ENCODE measurements around the gene DOCK1.

DOCK1 gene

DNA sequence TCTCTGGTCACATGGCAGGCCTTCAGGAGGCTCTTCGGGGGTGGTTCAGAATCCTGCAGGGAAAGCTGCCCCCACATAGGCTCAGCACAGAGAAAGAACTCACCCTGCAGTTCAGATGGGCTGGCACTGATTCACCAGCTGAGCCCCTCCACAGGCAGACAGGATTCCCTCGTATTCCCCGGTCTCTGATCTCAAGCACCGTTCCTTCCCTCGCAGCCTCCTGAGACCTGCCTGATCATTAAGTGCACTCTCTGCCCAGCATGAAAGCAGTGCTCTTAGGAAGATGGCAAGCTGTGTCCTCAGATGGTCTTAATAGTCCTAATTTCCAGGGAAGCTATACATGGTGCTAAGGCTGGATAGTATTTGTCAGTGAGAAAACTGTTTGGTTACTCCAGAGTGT is 565.7 kb downstream of the DOCK1 start:
- Histone ChIP-seq H3K36me3 (no peaks in the 10 kb centered on the region), H3K27me3 (ENCODE audit: insufficient read depth, low read depth, severe bottlenecking) (no peaks in the 10 kb centered on the region), H3K27ac (no peak overlapping the region), H3K4me3 (ENCODE audit: low read depth, low read length) (no peak overlapping the region), H3K9me3 (ENCODE audit: severe bottlenecking) (no peaks in the 10 kb centered on the region)
- TF ChIP-seq, protein P1, sequence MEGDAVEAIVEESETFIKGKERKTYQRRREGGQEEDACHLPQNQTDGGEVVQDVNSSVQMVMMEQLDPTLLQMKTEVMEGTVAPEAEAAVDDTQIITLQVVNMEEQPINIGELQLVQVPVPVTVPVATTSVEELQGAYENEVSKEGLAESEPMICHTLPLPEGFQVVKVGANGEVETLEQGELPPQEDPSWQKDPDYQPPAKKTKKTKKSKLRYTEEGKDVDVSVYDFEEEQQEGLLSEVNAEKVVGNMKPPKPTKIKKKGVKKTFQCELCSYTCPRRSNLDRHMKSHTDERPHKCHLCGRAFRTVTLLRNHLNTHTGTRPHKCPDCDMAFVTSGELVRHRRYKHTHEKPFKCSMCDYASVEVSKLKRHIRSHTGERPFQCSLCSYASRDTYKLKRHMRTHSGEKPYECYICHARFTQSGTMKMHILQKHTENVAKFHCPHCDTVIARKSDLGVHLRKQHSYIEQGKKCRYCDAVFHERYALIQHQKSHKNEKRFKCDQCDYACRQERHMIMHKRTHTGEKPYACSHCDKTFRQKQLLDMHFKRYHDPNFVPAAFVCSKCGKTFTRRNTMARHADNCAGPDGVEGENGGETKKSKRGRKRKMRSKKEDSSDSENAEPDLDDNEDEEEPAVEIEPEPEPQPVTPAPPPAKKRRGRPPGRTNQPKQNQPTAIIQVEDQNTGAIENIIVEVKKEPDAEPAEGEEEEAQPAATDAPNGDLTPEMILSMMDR (IDR thresholded peaks at IDR 0.05; ENCODE audit: low read depth, low read length): no peak
- no peak for DNase-seq

DNA sequence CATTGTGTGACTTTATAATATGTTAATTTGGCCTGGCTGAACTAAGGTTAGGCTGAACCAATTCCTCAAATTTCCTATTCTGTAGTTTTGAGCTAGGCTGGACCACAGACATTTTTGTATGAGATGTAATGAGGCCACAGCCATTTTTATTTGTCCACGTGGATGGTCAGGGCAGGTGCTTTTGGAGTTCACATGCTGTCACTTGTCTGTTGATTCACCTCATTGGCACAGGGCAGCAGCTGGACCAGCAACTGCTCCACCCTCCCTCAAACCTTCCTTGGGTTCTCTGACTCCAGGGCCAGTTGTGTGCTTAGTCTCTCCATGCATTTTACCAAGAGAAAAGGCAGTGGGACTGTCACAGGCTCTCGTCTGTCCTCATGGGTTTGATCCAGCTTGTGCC is 567.7 kb downstream of the DOCK1 start:
- no peaks in the 10 kb centered on the region for H3K36me3 ChIP-seq
- no peak for DNase-seq
- TF ChIP-seq, protein P1 (IDR thresholded peaks at IDR 0.05; ENCODE audit: low read depth, low read length): no peak

DNA sequence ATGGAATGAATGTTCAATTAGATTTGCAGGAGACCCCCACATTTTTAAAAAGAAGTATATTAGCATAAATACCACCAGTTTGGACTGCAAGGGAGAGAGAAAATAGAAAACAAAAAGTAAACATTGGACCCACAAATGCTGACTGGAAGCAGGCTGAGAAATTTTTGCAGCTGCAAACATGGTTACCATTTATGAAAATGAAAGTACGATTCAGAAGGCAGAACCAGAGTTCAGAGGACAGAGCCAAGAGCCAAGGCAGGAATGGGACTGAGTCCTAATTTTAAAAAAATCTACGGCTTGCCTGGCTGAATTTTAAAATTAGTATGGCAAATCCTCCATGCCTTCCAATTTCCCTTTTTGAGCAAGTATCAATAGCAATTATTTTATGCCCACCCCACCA is 569.3 kb downstream of the DOCK1 start:
- no peaks in the 10 kb centered on the region for H3K27me3 ChIP-seq (ENCODE audit: insufficient read depth, low read depth, severe bottlenecking)
- no peak for DNase-seq
- H3K27ac ChIP-seq: no peak overlapping the region
- no peak overlapping the region for H3K4me3 ChIP-seq (ENCODE audit: low read depth, low read length)
- H3K36me3 ChIP-seq: no peaks in the 10 kb centered on the region
- TF ChIP-seq, protein P1 (IDR thresholded peaks at IDR 0.05; ENCODE audit: low read depth, low read length): no peak
- no peaks in the 10 kb centered on the region for H3K9me3 ChIP-seq (ENCODE audit: severe bottlenecking)

More for the DNA sequence above, 567.7 kb downstream of the DOCK1 start:
- H3K9me3 ChIP-seq (ENCODE audit: severe bottlenecking): no peaks in the 10 kb centered on the region
- no peaks in the 10 kb centered on the region for H3K27me3 ChIP-seq (ENCODE audit: insufficient read depth, low read depth, severe bottlenecking)
- no peak overlapping the region for H3K27ac ChIP-seq
- no peak overlapping the region for H3K4me3 ChIP-seq (ENCODE audit: low read depth, low read length)

DNA sequence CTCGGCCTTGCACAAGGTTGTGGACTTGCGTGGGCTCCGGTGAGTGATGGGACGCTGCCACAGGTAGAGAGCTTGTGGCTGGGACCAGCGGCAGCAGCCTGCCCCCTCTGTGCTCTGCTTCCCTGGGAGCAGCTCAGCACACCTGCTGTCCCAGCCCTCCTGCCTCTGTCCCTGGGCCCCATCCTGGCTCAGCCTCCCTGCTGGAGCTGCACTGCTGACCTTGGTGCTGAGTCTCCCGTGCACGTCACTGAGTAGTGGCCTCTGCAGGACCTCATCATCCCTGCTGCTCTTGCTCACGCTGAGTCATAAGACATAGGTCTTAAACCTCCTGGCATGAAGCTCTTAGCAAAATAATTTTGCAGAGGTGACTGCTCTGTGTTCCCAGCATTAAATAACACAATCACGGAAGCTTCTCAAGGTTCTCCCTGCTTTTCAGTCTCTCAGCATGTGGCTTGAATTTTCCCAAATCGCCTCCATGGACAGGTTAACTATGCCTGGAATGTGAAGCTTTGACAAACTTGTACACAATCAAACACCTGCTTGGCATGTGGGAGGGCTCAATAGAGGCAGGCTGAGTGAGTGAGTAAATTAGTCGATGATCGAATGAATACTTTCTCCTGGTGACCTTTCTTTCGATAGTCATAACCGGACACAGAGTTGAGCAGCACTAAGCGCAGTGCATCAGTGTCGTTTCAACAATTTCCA is 580.1 kb downstream of the DOCK1 start:
- peak; percentile 20 for DNase-seq
- TF ChIP-seq, protein P1 (IDR thresholded peaks at IDR 0.05; ENCODE audit: low read depth, low read length): no peak
- no peak overlapping the region for H3K27ac ChIP-seq
- no peaks in the 10 kb centered on the region for H3K9me3 ChIP-seq (ENCODE audit: severe bottlenecking)
- no peaks in the 10 kb centered on the region for H3K27me3 ChIP-seq (ENCODE audit: insufficient read depth, low read depth, severe bottlenecking)
- no peak overlapping the region for H3K4me3 ChIP-seq (ENCODE audit: low read depth, low read length)
- H3K36me3 ChIP-seq: no peaks in the 10 kb centered on the region

DNA sequence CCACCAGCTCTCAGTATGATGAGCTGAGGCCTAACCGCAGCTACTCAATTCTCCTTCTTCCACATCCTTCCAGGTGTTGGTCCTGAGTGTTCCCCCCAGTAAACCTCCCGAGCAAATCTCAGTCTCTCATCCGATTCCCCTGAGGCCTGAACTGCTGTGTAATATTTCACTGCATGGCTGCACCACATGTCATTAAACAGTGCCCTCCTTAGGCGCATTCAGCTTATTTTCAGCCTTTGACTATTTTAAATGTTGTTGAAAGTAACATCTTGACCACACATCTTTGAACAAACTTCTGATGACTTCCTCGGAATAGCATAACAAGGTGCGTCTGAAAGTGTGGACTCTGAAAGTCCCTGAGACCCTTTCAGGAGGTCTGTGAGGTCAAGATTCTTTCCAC is 581.1 kb downstream of the DOCK1 start:
- TF ChIP-seq, protein P1 (IDR thresholded peaks at IDR 0.05; ENCODE audit: low read depth, low read length): no peak
- no peak for DNase-seq
- no peaks in the 10 kb centered on the region for H3K9me3 ChIP-seq (ENCODE audit: severe bottlenecking)
- H3K36me3 ChIP-seq: no peaks in the 10 kb centered on the region
- H3K27me3 ChIP-seq (ENCODE audit: insufficient read depth, low read depth, severe bottlenecking): no peaks in the 10 kb centered on the region
- no peak overlapping the region for H3K4me3 ChIP-seq (ENCODE audit: low read depth, low read length)
- H3K27ac ChIP-seq: no peak overlapping the region

All from WERI-Rb-1 (cell line).